IMR-90 (cell line): Measurements from ENCODE around the gene RNF32.

ENCODE experiments used
- BHLHE40 ChIP-seq: fragments of 150-350 bp; IDR thresholded peaks from 2 replicates; pipeline ENCODE4 v1.6.1; 2016; ENCODE audit warnings: mild to moderate bottlenecking, low read depth, low read length
- CTCF ChIP-seq: conservative IDR thresholded peaks from 2 replicates; pipeline ENCODE4 v1.5.1; 2012; ENCODE audit warnings: mild to moderate bottlenecking, low read depth, low read length, improper control_type of control experiment
- POLR2A ChIP-seq: IDR thresholded peaks from 2 replicates; pipeline ENCODE4 v1.6.1; 2012; ENCODE audit warnings: mild to moderate bottlenecking, low read depth, low read length
- RAD21 ChIP-seq: IDR thresholded peaks from 2 replicates; pipeline ENCODE4 v1.6.1; 2012; ENCODE audit warnings: low read length, improper control_type of control experiment
- RFX5 ChIP-seq: IDR thresholded peaks from 2 replicates; pipeline ENCODE4 v1.8.0; 2012; ENCODE audit warnings: low read depth, mild to moderate bottlenecking, low read length, moderate library complexity

GRCh38 chr7:156628562-156628961, 12.0 kb upstream of the RNF32 start:
- no peak for TF ChIP-seq CTCF
- TF ChIP-seq POLR2A = no peak
- TF ChIP-seq RAD21 = no peak
- no peak for TF ChIP-seq BHLHE40
- TF ChIP-seq RFX5 = no peak
